Natural killer cell (primary cell): ENCODE measurements around the gene SLIT1. TPM values are rescaled to one million over a fixed set of nuclear protein-coding genes. Genes with fewer than 3 reads are reported as not detected.

Experiments
- ATAC-seq, 3 donors: fragments of 150-1000 bp in 2 of 3; fragments of 200-7000 bp in 1 of 3; cut with Tn5 transposase; 1 replicate in 1 of 3; 2 replicates in 2 of 3; pipeline ENCODE4 v1.10.0; 2021; ENCODE audit warnings: mild to moderate bottlenecking in 2 of 3, moderate library complexity in 2 of 3
- DNase-seq, 2 donors: peaks; one replicate each; pipeline versions ENCODE4 v3.0.0 to v3.0.0-alpha.2; 2013 to 2021; ENCODE audit warnings: mixed read lengths in 1 of 2
- H3K27ac ChIP-seq: one replicate; pipeline ENCODE4 v1.5.1; 2013; ENCODE audit warnings: mild to moderate bottlenecking, low read length
- H3K27me3 ChIP-seq: one replicate; pipeline ENCODE4 v1.6.1; 2013; ENCODE audit warnings: low read length; ENCODE audit not compliant: control insufficient read depth, insufficient read depth
- H3K36me3 ChIP-seq: one replicate; pipeline ENCODE4 v1.6.1; 2013; ENCODE audit warnings: low read length; ENCODE audit not compliant: control insufficient read depth, insufficient read depth
- H3K4me1 ChIP-seq: one replicate; pipeline ENCODE4 v1.6.1; 2013; ENCODE audit warnings: low read length; ENCODE audit not compliant: control insufficient read depth, insufficient read depth
- H3K4me3 ChIP-seq: one replicate; pipeline ENCODE4 v1.5.1; 2013; ENCODE audit warnings: low read length
- H3K9me3 ChIP-seq: one replicate; pipeline ENCODE4 v1.6.1; 2013; ENCODE audit warnings: low read length; ENCODE audit not compliant: control insufficient read depth, insufficient read depth
- H3K27ac Mint-ChIP-seq, 2 donors: one replicate each; pipeline ENCODE4 v1.8.0; 2022; ENCODE audit warnings: mild to moderate bottlenecking in 2 of 2, mixed read lengths in 2 of 2, moderate library complexity in 1 of 2
- H3K27me3 Mint-ChIP-seq, 2 donors: one replicate each; pipeline ENCODE4 v1.8.0; 2022; ENCODE audit warnings: low read depth in 2 of 2, mixed read lengths in 2 of 2
- H3K36me3 Mint-ChIP-seq: one replicate; pipeline ENCODE4 v1.8.0; 2022; ENCODE audit warnings: mixed read lengths
- H3K4me1 Mint-ChIP-seq, 2 donors: one replicate each; pipeline ENCODE4 v1.8.0; 2022; ENCODE audit warnings: mixed read lengths in 2 of 2
- H3K4me3 Mint-ChIP-seq: one replicate; pipeline ENCODE4 v1.8.0; 2022; ENCODE audit warnings: mild to moderate bottlenecking, moderate library complexity, mixed read lengths
- H3K9me3 Mint-ChIP-seq, 2 donors: one replicate each; pipeline ENCODE4 v1.8.0; 2022; ENCODE audit warnings: mixed read lengths in 2 of 2
- CTCF ChIP-seq: fragments of 200-600 bp; IDR thresholded peaks from one replicate; pipeline ENCODE4 v1.8.0; 2022; ENCODE audit warnings: antibody characterized with exemption
- whole genome bisulfite sequencing: methylation state at CpG from one replicate; pipeline ENCODE4 v1.1.7; 2013; ENCODE audit warnings: missing lambda C conversion rate; ENCODE audit not compliant: insufficient coverage; 5-methylcytosine and 5-hydroxymethylcytosine counted together
- intact Hi-C: fragments of 100-400 bp; cut with micrococcal nuclease; formaldehyde crosslinking; loops from one replicate; pipeline ENCODE4 v1.14.2; 2022
- total RNA-seq, 4 donors: library from RNA; stranded (reverse); fragments of 120-200 nt in 1 of 4; gene quantifications; one replicate each; pipeline versions ENCODE4 v1.2.3 to v1.2.4, GENCODE V29; 2013 to 2022

The SLIT1 gene
- total RNA-seq, 3 donors from 2014 or later (not counting 1 experiment from before 2014, with no cell fraction given) = 0.28 to 1.5 (median 1.1) TPM

GRCh38 chr10:97050205-97050745 is 135.5 kb downstream of the SLIT1 start:
- intact Hi-C loops = no loop called here
- peaks cover 0 to 4% of the 10 kb centered on the region in 2 donors for H3K9me3 Mint-ChIP-seq
- TF ChIP-seq CTCF = no peak
- Histone ChIP-seq H3K36me3 (no peaks in the 10 kb centered on the region), H3K4me1 (no peaks in the 10 kb centered on the region), H3K4me3 (no peak overlapping the region), H3K27ac (no peak overlapping the region), H3K27me3 (no peaks in the 10 kb centered on the region), H3K9me3 (no peaks in the 10 kb centered on the region)
- WGBS = 91% methylated on average over 3 of the region's 3 CpGs
- H3K4me1 Mint-ChIP-seq = no peaks in the 10 kb centered on the region
- peaks cover 0 to 4% of the 10 kb centered on the region in 2 donors for H3K27me3 Mint-ChIP-seq
- H3K27ac Mint-ChIP-seq = no peak overlapping the region
- H3K4me3 Mint-ChIP-seq = no peak overlapping the region
- no peaks in the 10 kb centered on the region for H3K36me3 Mint-ChIP-seq
- ATAC-seq (no peak), DNase-seq (no peak)

DNA sequence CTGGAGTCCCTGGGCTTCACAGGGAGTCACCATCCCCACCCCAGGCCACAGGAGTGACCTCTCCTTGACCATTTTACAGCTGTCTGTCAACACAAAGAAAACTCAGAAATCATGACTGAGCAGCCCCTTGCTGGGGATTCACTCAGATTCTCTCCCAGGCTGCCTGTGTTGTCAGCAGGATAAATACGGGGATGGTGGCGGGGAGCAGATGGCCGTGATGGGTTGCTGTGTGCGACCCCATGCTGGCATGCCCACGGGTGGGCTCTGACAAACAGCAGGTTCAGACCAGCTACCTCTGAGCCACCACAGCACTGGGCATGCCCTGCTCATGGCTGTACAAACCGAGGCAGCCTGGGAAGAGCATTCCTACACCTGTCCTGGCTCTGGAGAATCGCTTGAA is 136.1 kb downstream of the SLIT1 start:
- peaks cover 0 to 4% of the 10 kb centered on the region in 2 donors for H3K9me3 Mint-ChIP-seq
- intact Hi-C loops = no loop called here
- no peaks in the 10 kb centered on the region for H3K27me3 ChIP-seq
- H3K4me3 Mint-ChIP-seq = no peak overlapping the region
- no peak overlapping the region for H3K4me3 ChIP-seq
- DNase-seq (no peak), ATAC-seq (no peak)
- H3K9me3 ChIP-seq = no peaks in the 10 kb centered on the region
- H3K36me3 Mint-ChIP-seq = no peaks in the 10 kb centered on the region
- peaks cover 0 to 4% of the 10 kb centered on the region in 2 donors for H3K27me3 Mint-ChIP-seq
- no peak overlapping the region for H3K27ac Mint-ChIP-seq
- H3K27ac ChIP-seq = no peak overlapping the region
- H3K4me1 Mint-ChIP-seq = no peaks in the 10 kb centered on the region
- WGBS = 82% methylated on average over 7 of the region's 7 CpGs
- TF ChIP-seq CTCF = no peak
- no peaks in the 10 kb centered on the region for H3K4me1 ChIP-seq
- H3K36me3 ChIP-seq = no peaks in the 10 kb centered on the region

GRCh38 chr10:97048649-97049427 is 136.9 kb downstream of the SLIT1 start:
- peaks cover 0 to 4% of the 10 kb centered on the region in 2 donors for H3K9me3 Mint-ChIP-seq
- no peaks in the 10 kb centered on the region for H3K36me3 Mint-ChIP-seq
- no peaks in the 10 kb centered on the region for H3K36me3 ChIP-seq
- no peak overlapping the region for H3K27ac ChIP-seq
- intact Hi-C loops = no loop called here
- 88% methylated on average over 23 of the region's 23 CpGs for WGBS
- no peaks in the 10 kb centered on the region for H3K27me3 ChIP-seq
- no peaks in the 10 kb centered on the region for H3K9me3 ChIP-seq
- H3K27ac Mint-ChIP-seq = no peak overlapping the region
- peaks cover 0 to 4% of the 10 kb centered on the region in 2 donors for H3K27me3 Mint-ChIP-seq
- no peaks in the 10 kb centered on the region for H3K4me1 Mint-ChIP-seq
- H3K4me3 ChIP-seq = no peak overlapping the region
- DNase-seq (no peak), ATAC-seq (no peak)
- no peak for TF ChIP-seq CTCF
- no peak overlapping the region for H3K4me3 Mint-ChIP-seq
- no peaks in the 10 kb centered on the region for H3K4me1 ChIP-seq
